GM19351 (cell line): Measurements from ENCODE around the gene SLC30A7.
A peak's percentile ranks its signal among the peaks of the same experiment; 100 is the strongest.
"Not testable (repeated sequence)": the region's sequence is repeated elsewhere in the genome, so short reads cannot be mapped to it uniquely, and the experiment has no call there.

ENCODE experiments used
- ATAC-seq: cut with Tn5 transposase; IDR thresholded peaks from one replicate; pipeline ENCODE4 v1.9.1; 2021; ENCODE audit warnings: mild to moderate bottlenecking, moderate library complexity; ENCODE audit not compliant: unreplicated experiment

Gene SLC30A7

DNA sequence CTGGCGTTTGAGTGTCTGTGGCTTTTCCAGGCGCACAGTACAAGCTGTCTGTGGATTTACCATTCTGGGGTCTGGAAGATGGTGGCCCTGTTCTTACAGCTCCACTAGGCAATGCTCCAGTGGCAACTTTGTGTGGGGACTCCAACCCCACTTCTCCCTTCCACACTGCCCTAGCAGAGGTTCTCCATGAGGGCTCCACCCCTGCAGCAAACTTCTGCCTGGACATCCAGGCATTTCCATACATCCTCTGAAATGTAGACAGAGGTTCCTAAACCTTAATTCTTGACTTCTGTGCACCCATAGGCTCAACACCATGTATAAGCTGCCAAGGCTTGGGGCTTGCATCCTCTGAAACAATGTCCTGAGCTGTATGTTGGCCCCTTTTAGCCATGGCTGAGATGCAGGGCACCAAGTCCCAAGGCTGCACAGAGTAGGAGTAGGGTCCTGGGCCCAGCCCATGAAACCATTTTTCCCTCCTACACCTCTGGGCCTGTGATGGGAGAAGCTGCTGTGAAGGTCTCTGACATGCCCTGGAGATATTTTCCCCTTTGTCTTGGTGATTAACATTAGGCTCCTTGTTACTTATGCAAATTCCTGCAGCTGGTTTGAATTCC, 5.9 kb upstream of the SLC30A7 start:
- ATAC-seq: not testable (repeated sequence)

DNA sequence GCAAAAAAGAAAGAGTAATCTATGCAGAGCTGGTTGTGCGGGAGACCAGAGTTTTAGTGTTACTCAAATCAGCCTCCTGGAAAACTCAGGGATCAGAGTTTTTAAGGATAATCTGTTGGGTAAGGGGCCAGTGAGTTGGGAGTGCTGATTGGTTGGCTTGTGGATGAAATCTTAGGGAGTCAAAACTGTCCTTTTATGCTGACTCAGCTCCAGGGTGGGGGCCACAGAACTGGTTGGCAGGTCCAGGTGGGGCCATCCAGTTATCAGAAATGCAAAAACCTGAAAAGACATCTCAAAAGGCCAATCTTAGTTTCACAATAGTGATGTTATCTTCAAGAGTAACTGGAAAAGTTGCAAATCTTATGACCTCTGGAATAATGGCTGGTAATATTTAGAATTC, 4.5 kb upstream of the SLC30A7 start:
- no peak for ATAC-seq

DNA sequence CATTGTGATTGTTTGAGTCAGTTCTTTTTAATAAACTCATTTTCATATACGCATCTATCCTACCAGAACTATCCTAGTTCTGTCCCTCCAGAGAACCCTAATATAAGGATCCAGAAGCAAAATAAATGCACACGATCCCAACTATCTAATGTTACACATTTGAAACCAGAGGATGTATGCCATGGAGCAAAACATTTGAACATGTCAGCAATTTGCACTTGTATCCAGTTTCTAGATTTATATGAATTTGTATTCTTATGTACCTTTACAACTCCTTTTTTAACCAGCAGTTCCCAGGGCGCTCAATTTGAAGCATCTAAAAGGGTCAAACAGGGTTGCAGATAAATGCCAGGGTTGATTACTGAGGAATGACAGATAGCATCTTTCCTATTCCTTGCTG, 3.3 kb upstream of the SLC30A7 start:
- no peak for ATAC-seq

DNA sequence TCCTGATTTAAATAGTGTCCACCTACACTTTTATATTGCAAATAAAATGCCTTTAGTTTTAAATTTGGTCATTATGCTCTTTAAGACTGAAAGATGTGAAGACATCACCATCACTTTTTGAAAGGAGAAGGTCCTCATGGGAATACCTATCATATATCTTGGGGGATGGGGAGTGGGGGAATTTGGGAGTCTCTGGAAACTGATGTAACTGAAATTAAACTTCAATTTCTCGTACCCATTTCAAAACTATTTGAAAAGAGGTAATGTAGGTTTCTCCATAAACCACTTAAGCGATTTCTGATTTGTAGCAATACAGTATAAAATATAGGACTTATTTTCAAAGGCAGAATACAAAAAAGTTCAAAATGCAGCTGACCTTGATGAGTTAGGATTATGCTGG, 2.2 kb upstream of the SLC30A7 start:
- no peak for ATAC-seq

DNA sequence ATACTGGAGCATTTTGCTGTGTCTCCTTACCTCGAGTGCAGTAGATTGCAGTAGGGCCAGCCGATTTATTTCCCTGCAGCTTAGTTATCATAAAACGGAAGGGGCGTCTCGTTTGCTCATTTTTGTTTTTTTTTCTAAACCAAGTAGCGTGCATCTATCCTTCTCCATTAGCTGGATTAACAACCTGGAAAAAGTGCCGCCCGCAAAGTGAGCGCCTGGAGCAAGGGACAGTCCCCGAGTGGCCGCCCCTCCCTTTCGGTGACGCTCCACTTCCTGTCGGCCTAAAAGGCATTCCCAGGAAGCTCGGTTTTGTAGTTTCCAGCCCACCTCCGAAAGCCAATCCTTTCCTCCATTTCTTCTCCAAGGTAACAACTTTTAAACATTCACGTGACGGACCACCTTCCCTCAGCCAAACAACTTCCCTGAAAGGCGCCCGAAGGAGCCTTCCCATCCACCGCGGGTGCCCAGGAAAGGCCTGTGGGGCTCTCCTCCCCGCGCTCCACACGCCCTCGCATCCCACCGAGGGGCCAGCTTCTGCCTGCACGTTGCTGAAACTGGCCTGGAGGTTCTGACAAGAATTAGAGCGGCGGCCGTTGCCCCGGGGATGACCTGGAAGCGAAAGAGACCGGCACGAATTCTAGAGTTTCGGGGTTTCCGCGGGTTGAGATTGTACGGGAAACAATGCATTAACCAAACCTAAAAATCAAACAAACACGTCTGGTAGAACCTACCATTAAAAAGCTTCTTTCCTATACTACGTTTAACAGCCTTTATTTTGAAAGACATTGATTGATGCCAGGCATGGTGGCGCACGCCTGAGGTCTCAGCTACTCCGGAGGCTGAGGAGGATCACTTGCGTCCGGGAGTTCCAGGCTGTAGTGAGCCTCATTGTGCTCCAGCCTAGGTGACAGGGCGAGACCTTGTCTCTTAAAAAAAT, 1.0 kb upstream of the SLC30A7 start, which contains the start of gene EXTL2:
Gene EXTL2, minus strand, starts transcription at position 240 of the 937 bp plus-strand sequence. CDS start 6,085 bp downstream, outside the sequence.
- ATAC-seq: peak; percentile 42

DNA sequence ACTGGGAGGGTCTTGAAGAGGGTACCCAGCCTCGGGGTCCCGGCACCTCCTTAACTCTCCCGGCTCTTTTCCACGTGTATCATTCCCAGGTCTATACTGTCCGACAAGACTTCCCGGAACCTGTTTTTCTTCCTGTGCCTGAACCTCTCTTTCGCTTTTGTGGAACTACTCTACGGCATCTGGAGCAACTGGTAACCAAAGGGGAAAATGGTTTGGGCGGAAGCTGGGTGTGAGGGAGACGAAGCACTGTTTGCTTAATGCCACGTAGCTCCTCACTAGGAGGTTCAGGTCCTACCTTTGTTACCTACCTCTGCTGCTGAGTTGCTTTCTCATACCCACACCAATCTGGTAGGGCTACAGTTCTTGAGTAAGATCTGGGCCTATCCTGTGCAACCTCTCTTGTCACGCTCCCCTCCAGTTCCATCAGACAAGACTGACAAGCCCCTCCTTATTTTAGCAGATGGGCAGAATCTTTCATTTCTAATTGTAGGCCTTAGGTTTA, 642 bp downstream of the SLC30A7 start:
- peak; percentile 49 for ATAC-seq

DNA sequence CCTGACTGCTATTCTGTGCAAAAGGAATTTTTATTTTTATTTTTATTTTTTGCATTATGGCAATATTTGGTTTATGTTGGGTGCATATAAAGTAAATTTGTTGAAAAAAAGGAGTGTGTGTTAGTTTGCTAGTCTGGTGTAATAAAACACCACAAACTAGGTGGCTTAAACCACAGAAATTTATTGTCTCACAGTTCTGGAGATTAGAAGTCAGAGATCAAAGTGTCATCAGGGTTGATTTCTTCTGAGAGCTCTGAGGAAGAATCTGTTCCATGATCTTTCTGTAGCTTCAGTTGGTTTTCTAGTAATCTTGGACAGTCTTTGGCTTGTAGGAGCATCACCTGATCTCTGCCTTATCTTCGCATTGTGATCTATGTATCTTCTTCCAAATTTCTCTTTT, 6.5 kb downstream of the SLC30A7 start:
- no peak for ATAC-seq

DNA sequence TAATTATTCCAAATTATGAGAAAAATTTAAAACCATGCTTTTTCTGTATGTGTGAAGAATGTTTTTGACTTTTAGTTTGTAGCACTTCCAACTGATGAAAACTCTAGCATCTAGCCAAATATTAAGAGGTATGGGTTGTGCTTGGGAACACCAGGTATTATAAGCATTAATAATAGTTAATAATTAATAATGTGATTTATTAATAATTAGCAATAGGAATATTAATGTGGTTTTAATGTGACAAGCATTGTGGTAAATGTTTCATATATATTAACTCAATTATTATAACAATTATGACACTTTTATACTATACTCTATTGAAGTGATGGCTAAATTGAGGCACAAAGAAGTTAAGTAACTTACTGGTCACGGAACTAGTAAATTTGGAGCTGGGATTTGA, 7.9 kb downstream of the SLC30A7 start:
- no peak for ATAC-seq

DNA sequence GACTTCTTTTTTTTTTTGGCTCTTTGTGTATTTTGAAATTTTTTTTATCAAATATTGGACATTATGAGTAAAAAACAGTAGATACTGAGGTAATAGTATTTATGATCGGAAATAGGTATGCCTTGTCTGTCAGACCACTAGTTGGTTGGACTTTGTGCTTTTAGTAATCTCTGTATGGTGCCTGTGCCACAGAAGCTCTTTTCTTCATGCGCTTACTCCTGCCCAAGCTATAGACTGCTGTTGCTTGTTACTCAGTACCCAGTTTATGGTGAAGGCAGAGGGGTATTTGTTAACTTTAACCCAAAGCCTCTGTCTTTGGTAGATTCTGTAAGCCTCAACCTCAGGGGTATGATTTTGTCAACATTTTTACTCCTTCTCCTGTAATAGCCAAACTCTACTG, 8.6 kb downstream of the SLC30A7 start:
- ATAC-seq: no peak

DNA sequence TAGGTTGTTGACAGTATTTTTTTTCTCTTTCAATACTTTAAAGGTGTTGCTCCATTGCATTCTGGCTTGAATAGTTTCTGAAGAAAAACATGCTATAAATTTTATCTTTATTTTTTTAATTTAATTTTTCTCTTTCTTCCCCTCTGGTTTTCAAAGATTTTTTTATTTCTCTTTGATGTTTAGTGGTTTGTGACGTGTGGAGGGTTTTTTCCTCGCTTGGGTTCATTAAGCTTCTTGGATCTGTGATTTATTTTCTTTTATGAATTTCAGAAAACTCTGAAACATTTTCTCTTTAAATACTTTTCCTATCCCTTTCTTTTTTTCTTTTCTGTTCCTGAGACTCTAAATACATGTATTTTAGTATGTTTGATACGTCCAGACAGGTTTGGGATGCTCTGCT, 9.3 kb downstream of the SLC30A7 start:
- no peak for ATAC-seq

DNA sequence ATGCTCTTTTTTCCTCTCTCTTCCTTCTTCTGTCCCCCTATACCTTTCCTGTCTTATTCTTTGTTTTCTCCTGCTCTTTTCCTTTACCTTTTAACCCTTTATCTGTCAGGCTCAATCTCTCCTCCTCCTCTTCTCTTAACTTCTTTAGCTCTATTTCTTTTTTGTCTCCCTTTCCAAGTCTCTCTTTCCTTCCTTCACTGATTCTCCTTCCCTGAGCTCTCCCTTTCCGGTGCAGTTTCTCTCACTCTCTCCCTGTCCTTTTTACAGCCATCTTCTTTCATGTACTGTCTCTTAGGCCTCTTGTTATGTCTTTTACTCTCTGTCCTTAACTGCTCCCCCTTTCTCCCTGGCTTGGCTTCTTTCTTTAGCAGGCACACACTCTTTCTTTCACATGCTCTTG, 12.0 kb downstream of the SLC30A7 start:
- ATAC-seq: no peak

DNA sequence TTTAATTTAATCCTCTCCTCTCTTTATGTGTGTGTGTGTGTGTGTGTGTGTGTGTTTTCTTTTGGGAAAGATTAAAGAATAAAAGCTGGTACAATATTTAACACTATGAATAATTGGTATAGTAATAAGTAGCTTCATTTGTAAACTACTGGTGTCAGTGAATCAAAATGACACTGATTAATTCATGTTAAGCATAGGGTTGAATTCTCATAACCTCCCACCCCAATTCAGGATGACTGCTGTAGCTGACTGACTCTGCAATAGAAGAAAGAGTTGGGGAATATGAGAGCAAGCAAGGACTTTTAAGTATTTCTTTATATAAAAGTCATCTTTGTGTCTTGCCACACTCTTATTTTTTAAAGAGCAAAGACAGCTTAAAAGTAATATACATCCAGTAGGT, 13.1 kb downstream of the SLC30A7 start:
- no peak for ATAC-seq

DNA sequence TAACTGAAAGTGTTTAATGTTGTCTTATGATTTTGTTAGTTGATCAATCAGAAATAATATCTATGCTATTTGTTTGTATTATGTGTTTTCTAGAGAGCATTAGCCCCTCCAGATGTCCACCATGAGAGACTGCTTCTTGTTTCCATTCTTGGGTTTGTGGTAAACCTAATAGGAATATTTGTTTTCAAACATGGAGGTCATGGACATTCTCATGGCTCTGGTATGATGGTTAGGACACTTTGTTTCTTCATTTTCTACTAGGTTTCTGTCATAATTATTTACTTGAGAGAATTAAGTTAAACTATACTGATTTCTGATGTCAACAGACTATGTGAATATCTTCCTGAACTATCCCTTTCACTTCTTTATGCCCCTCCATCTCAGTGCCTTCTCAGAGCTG, 16.1 kb downstream of the SLC30A7 start:
- ATAC-seq: no peak

DNA sequence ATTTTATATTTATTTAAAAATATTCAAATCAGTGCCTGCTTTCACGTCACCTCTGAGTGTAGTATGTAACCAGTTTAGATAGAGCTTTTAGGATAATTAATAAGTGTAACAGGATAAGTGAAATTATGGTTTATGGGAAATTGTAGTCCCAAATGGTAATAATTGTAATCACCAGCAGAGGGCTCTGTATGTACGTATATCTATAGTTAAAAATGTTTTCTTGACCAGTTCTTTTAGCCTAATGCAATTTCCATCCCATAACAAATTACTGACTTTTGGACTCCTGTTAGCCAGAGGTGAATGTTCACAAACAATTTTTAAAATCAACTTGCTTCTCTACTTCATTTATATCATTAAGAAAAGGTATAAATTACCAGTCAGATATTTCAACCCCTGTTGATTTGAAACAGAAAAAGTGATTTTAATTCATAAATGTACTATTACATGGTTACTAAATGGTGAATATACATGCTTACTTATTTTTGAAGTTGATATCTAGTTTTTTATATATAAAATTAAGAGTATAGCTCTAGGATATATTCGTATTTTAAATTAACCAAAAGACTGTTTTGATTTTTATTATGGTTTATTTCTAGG, 25.3 kb downstream of the SLC30A7 start:
- no peak for ATAC-seq

DNA sequence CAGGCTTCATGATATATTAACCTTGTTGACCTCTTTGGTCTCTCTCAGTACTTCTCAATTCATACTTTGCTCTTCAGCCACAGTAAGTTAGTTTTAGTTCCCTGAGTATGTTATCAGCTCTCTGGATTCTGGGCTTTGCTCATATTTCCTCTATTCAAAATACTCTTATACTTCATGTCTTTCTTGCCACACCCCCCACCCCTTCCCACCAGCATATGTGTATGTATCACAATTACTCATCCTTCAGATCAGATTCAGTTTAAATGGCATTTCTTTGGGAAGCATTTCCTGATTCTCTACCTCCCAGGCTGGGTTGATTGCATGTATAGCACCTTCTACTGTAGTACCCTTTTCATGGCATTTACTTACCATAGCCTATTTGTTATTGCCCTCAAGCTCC, 28.3 kb downstream of the SLC30A7 start:
- ATAC-seq: no peak

DNA sequence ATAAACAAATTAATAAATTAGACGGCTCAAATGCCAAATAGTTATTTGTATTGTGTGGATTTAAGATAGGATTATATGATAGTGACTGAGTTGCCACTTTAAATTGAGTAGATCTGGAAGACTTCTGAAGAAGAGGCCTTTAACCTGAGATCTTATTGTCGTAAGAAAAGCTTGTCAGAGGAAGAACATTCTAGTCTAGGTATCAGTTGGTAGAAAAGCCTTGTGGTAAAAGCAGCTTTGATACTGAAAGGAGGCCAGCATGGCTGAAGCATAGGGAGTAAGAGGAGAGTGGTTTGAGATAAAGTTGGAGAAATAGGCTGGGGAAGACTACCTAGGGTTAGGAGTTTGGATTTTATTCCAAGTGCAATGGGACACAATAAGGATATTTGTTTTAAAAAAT, 29.1 kb downstream of the SLC30A7 start:
- no peak for ATAC-seq

DNA sequence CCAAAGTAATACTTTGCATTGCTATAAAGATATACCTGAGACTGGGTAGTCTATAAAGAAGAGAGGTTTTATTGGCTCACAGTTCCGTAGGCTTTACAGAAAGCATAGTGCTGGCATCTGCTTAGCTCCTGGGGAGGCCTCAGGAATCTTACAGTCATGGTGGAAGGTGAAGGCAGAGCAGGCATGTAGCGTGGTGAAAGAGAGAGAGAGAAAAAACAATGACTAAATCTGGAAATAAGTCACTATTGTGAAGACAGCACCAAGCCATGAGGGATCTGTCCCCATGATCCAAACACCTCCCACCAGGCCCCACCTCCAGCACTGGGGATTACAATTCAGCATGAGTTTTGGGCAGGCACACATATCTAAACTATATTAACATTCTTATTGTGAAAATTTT, 30.4 kb downstream of the SLC30A7 start:
- no peak for ATAC-seq

DNA sequence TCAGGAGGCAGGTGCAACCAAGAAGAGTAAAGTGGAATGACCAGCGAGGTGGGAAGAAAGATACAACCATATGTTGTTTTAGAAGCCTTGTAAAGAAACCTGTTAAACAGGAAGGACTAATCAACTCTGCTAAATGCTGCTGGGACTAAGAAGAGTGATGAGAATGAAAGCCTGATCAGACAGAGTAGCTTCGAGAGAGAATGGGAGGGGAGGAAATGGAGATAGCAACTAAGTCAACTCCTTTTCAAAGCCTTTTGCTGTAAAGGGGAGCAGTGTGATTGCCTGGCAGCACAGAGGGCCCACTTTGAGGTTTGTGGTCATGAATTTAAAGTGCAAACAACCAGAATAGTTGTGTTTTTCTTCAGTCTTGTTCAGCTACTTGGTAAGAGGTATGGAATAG, 31.4 kb downstream of the SLC30A7 start:
- peak; percentile 62 for ATAC-seq

DNA sequence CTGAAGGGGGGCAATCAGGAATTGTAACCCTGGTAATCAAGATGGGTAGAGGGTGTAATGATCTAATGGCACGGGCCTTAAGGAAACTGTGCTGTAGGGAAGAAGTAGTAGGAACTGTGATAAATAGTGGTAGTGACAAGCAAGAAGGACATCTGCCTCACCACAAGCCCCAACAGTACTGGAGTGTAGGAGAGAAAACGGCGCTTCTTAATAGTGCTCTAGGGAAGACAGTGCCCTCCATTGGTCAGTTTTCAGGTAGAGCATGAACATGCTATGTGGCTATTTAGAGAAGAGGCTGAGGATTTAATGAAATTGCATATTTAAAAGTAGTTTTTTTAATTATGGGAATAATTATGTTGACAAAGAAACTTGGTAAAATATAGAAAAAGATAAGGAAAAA, 32.2 kb downstream of the SLC30A7 start:
- ATAC-seq: no peak

DNA sequence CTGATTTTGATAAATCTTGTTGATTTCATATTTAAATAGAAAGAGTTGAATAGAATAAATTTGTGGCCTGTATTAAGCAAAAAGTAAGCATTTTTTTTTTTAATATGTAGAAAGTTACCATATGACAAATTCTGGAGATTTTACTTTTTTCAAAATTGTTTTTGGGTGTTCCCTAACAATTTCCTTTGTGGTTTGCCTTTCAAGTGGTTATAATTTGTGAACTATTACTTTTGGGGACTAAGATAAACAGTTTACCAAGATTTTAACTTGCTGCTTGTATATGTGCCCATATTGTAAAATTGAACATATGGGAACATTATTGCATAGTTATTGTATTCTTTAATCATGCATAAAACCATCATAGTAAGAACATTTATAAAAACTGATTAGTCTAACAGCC, 34.6 kb downstream of the SLC30A7 start:
- ATAC-seq: no peak

DNA sequence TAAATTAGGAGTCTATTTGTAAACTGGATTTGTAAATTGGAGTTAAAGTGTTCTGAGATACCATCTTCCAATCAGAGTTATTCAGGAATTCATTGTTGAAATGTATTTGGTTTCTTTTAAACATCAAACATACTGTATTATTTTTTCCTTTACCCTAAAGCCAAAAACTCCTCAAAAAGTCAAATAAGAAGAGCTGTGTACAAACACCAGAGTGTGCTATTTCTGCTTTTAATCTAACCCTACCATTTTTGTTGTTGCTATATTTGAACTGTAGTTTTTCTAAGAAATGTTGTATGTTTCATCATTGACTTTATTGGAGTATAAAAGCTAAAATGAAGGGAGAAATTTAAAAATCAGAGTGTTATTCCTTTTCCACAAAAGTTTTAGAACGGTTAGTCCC, 35.8 kb downstream of the SLC30A7 start:
- no peak for ATAC-seq

DNA sequence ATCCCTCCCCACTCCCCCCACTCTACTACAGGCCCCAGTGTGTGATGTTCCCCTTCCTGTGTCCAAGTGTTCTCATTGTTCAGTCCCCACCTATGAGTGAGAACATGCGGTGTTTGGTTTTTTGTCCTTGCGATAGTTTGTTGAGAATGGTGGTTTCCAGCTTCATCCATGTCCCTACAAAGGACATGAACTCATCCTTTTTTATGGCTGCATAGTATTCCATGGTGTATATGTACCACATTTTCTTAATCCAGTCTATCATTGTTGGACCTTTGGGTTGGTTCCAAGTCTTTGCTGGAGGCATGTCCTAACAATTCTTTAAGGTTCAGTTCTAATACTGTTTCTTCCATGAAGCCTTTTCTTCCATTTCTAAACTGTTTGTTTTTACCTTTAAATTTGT, 37.7 kb downstream of the SLC30A7 start:
- not testable (repeated sequence) for ATAC-seq
